Measurements from ENCODE around the gene AIF1L. TPM values are rescaled to one million over a fixed set of nuclear protein-coding genes. Genes with fewer than 3 reads are reported as not detected.

The AIF1L gene
- total and polyA plus RNA-seq, 2 of the 4 experiments (the other 2 are of a cell fraction), result 0.18 to 0.19 TPM

- Histone ChIP-seq H2BK5ac (ENCODE audit: low read depth, low read length, poor library complexity, severe bottlenecking) (no peak overlapping the region), H2BK120ac (ENCODE audit: low read depth, low read length) (no peak overlapping the region), H3K27ac (ENCODE audit: insufficient read depth, low read length) (no peak overlapping the region), H3K56ac (ENCODE audit: extremely low read depth, insufficient read depth, low read length) (no peak overlapping the region), H3K9me3 (ENCODE audit: control insufficient read depth, insufficient read depth, low read length) (peaks cover 5% of the 10 kb centered on the region), H3K4ac (ENCODE audit: low read depth, low read length) (no peak overlapping the region), H3K23ac (ENCODE audit: low read depth, low read length) (no peak overlapping the region), H4K91ac (ENCODE audit: insufficient read depth, low read depth, low read length) (no peak overlapping the region), H3K4me3 (ENCODE audit: insufficient read depth, low read depth, low read length) (no peak overlapping the region), H3K9ac (ENCODE audit: low read depth, low read length) (no peak overlapping the region), H2AFZ (replicated peaks; ENCODE audit: low read length, poor library complexity) (no peak overlapping the region), H3K18ac (ENCODE audit: low read depth, low read length) (no peak overlapping the region), H4K5ac (ENCODE audit: low read depth, low read length) (no peak overlapping the region), H3K36me3 (ENCODE audit: control insufficient read depth, insufficient read depth, low read length) (no peaks in the 10 kb centered on the region), H2BK15ac (ENCODE audit: low read depth, low read length) (no peak overlapping the region), H3K4me2 (ENCODE audit: low read depth, low read length) (no peak overlapping the region), H2AK9ac (replicated peaks; ENCODE audit: low read depth, low read length, poor library complexity) (no peak overlapping the region), H3K14ac (replicated peaks; ENCODE audit: low read depth, low read length) (no peak overlapping the region), H3K27me3 (ENCODE audit: control insufficient read depth, insufficient read depth, low read length) (peaks cover 25% of the 10 kb centered on the region), H4K20me1 (ENCODE audit: insufficient read depth, low read length) (no peaks in the 10 kb centered on the region), H3K4me1 (ENCODE audit: control insufficient read depth, insufficient read depth, low read length) (no peaks in the 10 kb centered on the region), H3K79me1 (ENCODE audit: low read depth in 1 of 2, low read length in 2 of 2) (no peaks in the 10 kb centered on the region), H2BK20ac (ENCODE audit: low read depth, low read length) (no peak overlapping the region), H4K8ac (ENCODE audit: low read depth in 2 of 2, low read length in 2 of 2) (no peak overlapping the region), H3K9me1 (ENCODE audit: insufficient read depth, low read length) (no peaks in the 10 kb centered on the region), H2AK5ac (ENCODE audit: low read depth, low read length) (no peak overlapping the region)
- ATAC-seq (ENCODE audit: low read depth) (no peak), DNase-seq (no peak)
- POLR2A ChIA-PET (ENCODE audit: unreplicated experiment), result interaction anchor here (0.6 kb wide), 2 partner anchors 12 to 549 kb away, joined by 3 to 5 read pairs; no protein-coding TSS in a partner anchor
- CTCF ChIA-PET, result no interaction called here
- intact Hi-C loops (cut with micrococcal nuclease) (no loop called here), in situ Hi-C loops (cut with MboI; ENCODE audit: low sequenced_read_pairs) (no loop called here), dilution Hi-C loops (cut with HindIII; ENCODE audit: low sequenced_read_pairs, unreplicated experiment) (no loop called here)
- no TSS peak for BruUV-seq (replicated peaks)
- TF ChIP-seq BHLHE40 (IDR thresholded peaks at IDR 0.05; ENCODE audit: low read depth, low read length), result no peak
- no peak for TF ChIP-seq CTCF (conservative IDR thresholded peaks at IDR 0.05; ENCODE audit: low read depth, low read length)
- TF ChIP-seq CEBPB (IDR thresholded peaks at IDR 0.05; ENCODE audit: low read depth, low read length), result no peak
- TF ChIP-seq RFX5 (IDR thresholded peaks at IDR 0.05; ENCODE audit: low read depth, low read length), result no peak
- TF ChIP-seq RCOR1 (IDR thresholded peaks at IDR 0.05; ENCODE audit: insufficient replicate concordance, low read length), result no peak
- TF ChIP-seq RAD21 (IDR thresholded peaks at IDR 0.05; ENCODE audit: low read length), result no peak
- no peak for TF ChIP-seq FOS (IDR thresholded peaks at IDR 0.05; ENCODE audit: low read depth, low read length)
- no peak for TF ChIP-seq ELK1 (IDR thresholded peaks at IDR 0.05; ENCODE audit: borderline replicate concordance, low read depth, low read length)
- TF ChIP-seq USF2 (IDR thresholded peaks at IDR 0.05; ENCODE audit: low read depth, low read length), result no peak
- no peak for TF ChIP-seq MXI1 (IDR thresholded peaks at IDR 0.05; ENCODE audit: borderline replicate concordance, low read depth, low read length)
- no peak for TF ChIP-seq MAZ (IDR thresholded peaks at IDR 0.05; ENCODE audit: borderline replicate concordance, low read depth, low read length)
- TF ChIP-seq NFE2L2 (IDR thresholded peaks at IDR 0.05; ENCODE audit: low read depth, low read length), result no peak
- no peak for TF ChIP-seq MAFK (IDR thresholded peaks at IDR 0.05; ENCODE audit: low read depth, low read length)
- no peak for TF ChIP-seq CHD1 (IDR thresholded peaks at IDR 0.05; ENCODE audit: low read depth, low read length)
- WGBS, 2 experiments (ENCODE audit: extremely low coverage in 2 of 2, insufficient read length in 1 of 2), result no CpG with 5 or more reads among the region's 25 CpGs
These were observed 44.5 kb upstream of the AIF1L start for GRCh38 chr9:131051592-131052517.

Data from IMR-90 (cell line).